CD4-positive, alpha-beta T cell treated with Interleukin-17A for 4 hours (primary cell): ENCODE results near the gene ATAD5.
"Not testable (repeated sequence)": the region's sequence is repeated elsewhere in the genome, so short reads cannot be mapped to it uniquely, and the experiment has no call there.

Experiments used
- DNase-seq: peaks from one replicate; pipeline ENCODE4 v3.0.0-alpha.2; 2020; ENCODE audit warnings: mixed read lengths

ATAD5 gene

GRCh38 chr17:30822919-30823318, 8.8 kb upstream of the ATAD5 start:
- peak; percentile 20 for DNase-seq

- DNase-seq, result no peak
These were observed 8.3 kb upstream of the ATAD5 start for GRCh38 chr17:30823421-30823820.

GRCh38 chr17:30824002-30824355, 7.8 kb upstream of the ATAD5 start:
- DNase-seq, result peak; percentile 46

GRCh38 chr17:30824356-30825145, 7.2 kb upstream of the ATAD5 start, which contains the start of gene CRLF3:
CRLF3 (minus strand) TSS chr17:30824692; CDS start chr17:30824651, 41 bp downstream.
- peak; percentile 92 for DNase-seq

- DNase-seq, result no peak
These were observed 4.7 kb upstream of the ATAD5 start for GRCh38 chr17:30827082-30827481.

GRCh38 chr17:30829022-30829421, 2.7 kb upstream of the ATAD5 start:
- DNase-seq, result no peak

GRCh38 chr17:30831257-30831656, 509 bp upstream of the ATAD5 start:
- peak; percentile 24 for DNase-seq

GRCh38 chr17:30832438-30833124, 815 bp downstream of the ATAD5 start:
- no peak for DNase-seq

GRCh38 chr17:30838202-30838807, 6.5 kb downstream of the ATAD5 start:
- DNase-seq, result no peak

GRCh38 chr17:30840771-30841170, 9.0 kb downstream of the ATAD5 start:
- no peak for DNase-seq

- DNase-seq, result no peak
These were observed 16.3 kb downstream of the ATAD5 start for GRCh38 chr17:30848021-30848420.

- DNase-seq, result no peak
These were observed 22.4 kb downstream of the ATAD5 start for GRCh38 chr17:30854146-30854545.

GRCh38 chr17:30858556-30859250, 26.9 kb downstream of the ATAD5 start:
- no peak for DNase-seq

GRCh38 chr17:30864636-30865035, 32.9 kb downstream of the ATAD5 start:
- no peak for DNase-seq

- no peak for DNase-seq
These were observed 37.2 kb downstream of the ATAD5 start for GRCh38 chr17:30869005-30869404.

- no peak for DNase-seq
These were observed 54.4 kb downstream of the ATAD5 start for GRCh38 chr17:30886187-30886586.

- no peak for DNase-seq
These were observed 62.5 kb downstream of the ATAD5 start for GRCh38 chr17:30894236-30894635.

- DNase-seq, result no peak
These were observed 65.5 kb downstream of the ATAD5 start for GRCh38 chr17:30897311-30897710.

GRCh38 chr17:30905742-30906100, 74.0 kb downstream of the ATAD5 start:
- DNase-seq, result peak; percentile 14

- peak; percentile 85 for DNase-seq
These were observed 74.5 kb downstream of the ATAD5 start, which contains the start of gene TEFM for GRCh38 chr17:30906101-30906911. TEFM (minus strand) TSS chr17:30906238; CDS start chr17:30906198, 40 bp downstream.

GRCh38 chr17:30908717-30909420, 77.1 kb downstream of the ATAD5 start:
- no peak for DNase-seq

- DNase-seq, result not testable (repeated sequence)
These were observed 78.4 kb downstream of the ATAD5 start for GRCh38 chr17:30910151-30910550.
